ENCODE data around the gene SNAP47.

- TF ChIP-seq CTCF (IDR thresholded peaks at IDR 0.05; ENCODE audit: extremely low read depth in 1 of 2, insufficient read depth in 1 of 2, low read depth in 1 of 2, low read length in 2 of 2) (no peak), POLR2A (IDR thresholded peaks at IDR 0.05; ENCODE audit: low read depth, low read length) (no peak), EZH2 (IDR thresholded peaks at IDR 0.05; ENCODE audit: borderline replicate concordance, low read depth, low read length, severe bottlenecking) (no peak), GATA2 (IDR thresholded peaks at IDR 0.05; ENCODE audit: insufficient read depth, insufficient read length, low read depth, low read length) (no peak)
Observed at GRCh38 chr1:227709451-227709850, 25.8 kb upstream of the SNAP47 start.

All from endothelial cell of umbilical vein (primary cell).